K562 (cell line): ENCODE data around the gene ARHGAP9. TPM values are rescaled to one million over a fixed set of nuclear protein-coding genes. Genes with fewer than 3 reads are reported as not detected.
A peak's percentile ranks its signal among the peaks of the same experiment; 100 is the strongest.

Source experiments
- ATAC-seq: fragments of 200-7000 bp; cut with Tn5 transposase; 3 replicates; pipeline ENCODE4 v1.9.1; 2020; ENCODE audit warnings: moderate library complexity
- BruUV-seq: library from RNA; stranded (reverse); fragments of 400-500 nt; replicated peaks from 2 replicates; lab custom pipeline; 2021; lab: Mats Ljungman, UMichigan
- CTCF ChIA-PET: fragments of 300-600 bp; formaldehyde crosslinking; extraction: SDS; loops from one replicate; lab custom pipeline; 2021; ENCODE audit warnings: low intra/inter-chr PET ratio; lab: Yijun Ruan, JAX
- POLR2A ChIA-PET: fragments of 300-600, 350-650 bp; sonication (Branson Sonifier 250); formaldehyde crosslinking; extraction: SDS; loops from one replicate; lab custom pipeline; 2021; ENCODE audit warnings: antibody characterized with exemption, inconsistent platforms; lab: Yijun Ruan, JAX
- DNase-seq, 4 experiments: peaks; one replicate each; pipeline versions ENCODE4 v3.0.0 to v3.0.0-alpha.2; 2011 to 2018; ENCODE audit warnings: low spot score in 3 of 4, mixed read lengths in 3 of 4; ENCODE audit errors: extremely low read depth in 1 of 4
- FAIRE-seq: peaks from 2 replicates; lab custom pipeline; 2011; peaks lifted over from hg19 to GRCh38; lab: Jason Lieb, UNC
- H2AFZ ChIP-seq: 2 replicates; pipeline ENCODE4 v1.6.0; 2011; ENCODE audit warnings: low read depth, low read length, control low read depth, inconsistent platforms
- H3K27ac ChIP-seq: fragments of 200-600 bp; 3 replicates; pipeline ENCODE4 v1.8.0; 2011; ENCODE audit warnings: low read depth, mild to moderate bottlenecking, control low read depth, inconsistent platforms, low read length, moderate library complexity, mixed read lengths; ENCODE audit errors: extremely low read depth
- H3K27me3 ChIP-seq, 2 experiments: fragments of 300-600 bp in 1 of 2; 2 replicates in 1 of 2; 3 replicates in 1 of 2; pipeline versions ENCODE4 v1.6.0 to v1.8.0; 2011; ENCODE audit warnings: inconsistent platforms in 2 of 2, low read length in 2 of 2, mild to moderate bottlenecking in 1 of 2, mixed read lengths in 1 of 2, moderate library complexity in 1 of 2; ENCODE audit not compliant: control insufficient read depth in 2 of 2, insufficient read depth in 2 of 2
- H3K36me3 ChIP-seq: fragments of 300-600 bp; 3 replicates; pipeline ENCODE4 v1.8.0; 2011; ENCODE audit warnings: mild to moderate bottlenecking, low read length, inconsistent platforms; ENCODE audit not compliant: control insufficient read depth, insufficient read depth
- H3K4me1 ChIP-seq, 2 experiments: fragments of 200-600 bp in 1 of 2; replicated peaks in 1 of 2; 2 replicates in 1 of 2; 3 replicates in 1 of 2; pipeline versions ENCODE4 v1.5.1 to v1.8.0; 2011; ENCODE audit warnings: inconsistent platforms in 2 of 2, low read length in 2 of 2, mild to moderate bottlenecking in 1 of 2, mixed read lengths in 1 of 2, moderate library complexity in 1 of 2; ENCODE audit not compliant: control insufficient read depth in 2 of 2, insufficient read depth in 2 of 2
- H3K4me2 ChIP-seq: 2 replicates; pipeline ENCODE4 v1.6.1; 2011; ENCODE audit warnings: low read length, control low read depth, inconsistent platforms, mixed read lengths; ENCODE audit not compliant: insufficient read depth
- H3K4me3 ChIP-seq: fragments of 200-600 bp; sonication (generic), shearing (Covaris generic); 2 replicates; pipeline ENCODE4 v1.5.1; 2016; ENCODE audit warnings: control low read depth, inconsistent platforms
- H3K79me2 ChIP-seq: fragments of 200-600 bp; 3 replicates; pipeline ENCODE4 v1.8.0; 2011; ENCODE audit warnings: low read length, inconsistent platforms; ENCODE audit not compliant: control insufficient read depth, insufficient read depth
- H3K9ac ChIP-seq, 2 experiments: 2 replicates each; pipeline versions ENCODE4 v1.6.0 to v1.6.1; 2011; ENCODE audit warnings: low read depth in 2 of 2, low read length in 2 of 2, control low read depth in 1 of 2, inconsistent platforms in 1 of 2, mild to moderate bottlenecking in 1 of 2, mixed read lengths in 1 of 2; ENCODE audit not compliant: insufficient read depth in 1 of 2
- H3K9me1 ChIP-seq: one replicate; pipeline ENCODE4 v1.6.0; 2011; ENCODE audit warnings: inconsistent platforms, mild to moderate bottlenecking, low read length, moderate library complexity; ENCODE audit not compliant: control insufficient read depth, insufficient read depth
- H3K9me3 ChIP-seq: replicated peaks from 2 replicates; pipeline ENCODE4 v1.5.1; 2011; ENCODE audit warnings: low read depth, low read length, inconsistent platforms; ENCODE audit not compliant: control insufficient read depth, insufficient read depth
- H4K20me1 ChIP-seq: replicated peaks from 2 replicates; pipeline ENCODE4 v1.6.1; 2011; ENCODE audit warnings: low read length, inconsistent platforms, mixed read lengths; ENCODE audit not compliant: control insufficient read depth, insufficient read depth
- ESRRB ChIP-seq: fragments of 250-450 bp; sonication (Bioruptor Pico); IDR thresholded peaks from 2 replicates; pipeline ENCODE4 v1.5.0; 2020; ENCODE audit warnings: mild to moderate bottlenecking, moderate library complexity, borderline replicate concordance
- HES1 ChIP-seq: fragments of 450-650 bp; IDR thresholded peaks from 2 replicates; pipeline ENCODE4 v1.6.1; 2016; ENCODE audit warnings: low read depth, mild to moderate bottlenecking, moderate library complexity
- POLR2AphosphoS5 ChIP-seq: IDR thresholded peaks from 2 replicates; pipeline ENCODE4 v1.6.1; 2011; ENCODE audit warnings: mild to moderate bottlenecking, low read depth, low read length, moderate library complexity; ENCODE audit not compliant: control insufficient read depth, insufficient read depth
- PPARD ChIP-seq: fragments of 250-450 bp; sonication (Bioruptor Pico); IDR thresholded peaks from 2 replicates; pipeline ENCODE4 v1.8.0; 2022; ENCODE audit warnings: inconsistent platforms, mild to moderate bottlenecking, moderate library complexity
- SMARCC2 ChIP-seq: fragments of 450-650 bp; IDR thresholded peaks from 2 replicates; pipeline ENCODE4 v1.6.1; 2017; ENCODE audit warnings: antibody characterized with exemption, moderate library complexity, mild to moderate bottlenecking, low read depth
- ZNF280A ChIP-seq: fragments of 450-650 bp; IDR thresholded peaks from 2 replicates; pipeline ENCODE4 v1.6.1; 2018; ENCODE audit warnings: mild to moderate bottlenecking, low read depth; ENCODE audit not compliant: partially characterized antibody
- ZNF707 ChIP-seq: fragments of 250-450 bp; sonication (Bioruptor Pico); conservative IDR thresholded peaks from 2 replicates; pipeline ENCODE4 v1.8.0; 2022; ENCODE audit warnings: inconsistent platforms, mild to moderate bottlenecking, moderate library complexity
- WGBS: fragments of 100-300 bp; shearing (Covaris generic); methylation state at CpG from one replicate; pipeline ENCODE4 v1.1.6; 2016; ENCODE audit warnings: low coverage, mixed read lengths; ENCODE audit not compliant: insufficient coverage; ENCODE audit errors: missing lambda C conversion rate; 5-methylcytosine and 5-hydroxymethylcytosine counted together
- in situ Hi-C: fragments of 300-500 bp; cut with MboI; formaldehyde crosslinking; loops from 4 replicates; pipeline ENCODE4 v1.15.0; 2018; ENCODE audit warnings: inconsistent platforms, mixed read lengths
- intact Hi-C: fragments of 100-400 bp; cut with micrococcal nuclease; formaldehyde crosslinking; loops from 2 replicates; pipeline ENCODE4 v1.14.2; 2022
- polyA plus RNA-seq, 8 experiments: library from polyadenylated mRNA; depleted of rRNA in 4 of 8; stranded (reverse) in 5 of 8; unstranded in 3 of 8; fragments of >200 nt; fragmentation: Nextera tagmentation in 2 of 8; fragmentation: Illumina TruSeq in 1 of 8; extraction: Ambion mirVana in 2 of 8; extraction: Trizol in 1 of 8; gene quantifications; 2 replicates each; pipeline versions ENCODE4 v1.2.1 to v1.2.3, GENCODE V29; 2011 to 2014; ENCODE audit warnings: inconsistent platforms in 1 of 8, missing spikeins in 1 of 8
- total RNA-seq, 7 experiments: library from RNA; depleted of rRNA in 6 of 7; stranded (reverse); fragments of >200 nt in 6 of 7; fragmentation: Illumina TruSeq in 2 of 7; extraction: Trizol in 2 of 7; gene quantifications; 2 replicates each; pipeline versions ENCODE4 v1.2.1 to v1.2.3, GENCODE V29; 2011 to 2021; ENCODE audit warnings: low replicate concordance in 1 of 7

The ARHGAP9 gene
- total and polyA plus RNA-seq, 9 of the 15 experiments (the other 6 are each of a cell fraction or from before 2014, with no cell fraction given): 1.5 to 10.2 (median 5.1) TPM

- Histone ChIP-seq H3K36me3 (peaks cover 1% of the 10 kb centered on the region; the same call in 1 of the 3 replicates), H3K4me1 (peaks cover 10 to 19% of the 10 kb centered on the region in 2 experiments), H3K27ac (no peak overlapping the region), H3K27me3 (no peaks in the 10 kb centered on the region), H3K79me2 (peaks cover 7% of the 10 kb centered on the region), H3K4me2 (no peak overlapping the region), H2AFZ (peak overlapping the region; percentile 10; the same call in 1 of the 2 replicates), H3K9me1 (peaks cover 3% of the 10 kb centered on the region), H3K9ac (no peak overlapping the region), H4K20me1 (no peaks in the 10 kb centered on the region), H3K9me3 (no peaks in the 10 kb centered on the region), H3K4me3 (no peak overlapping the region)
- TF ChIP-seq HES1 (no peak), PPARD (no peak), SMARCC2 (no peak), POLR2AphosphoS5 (no peak), ZNF707 (no peak), ZNF280A (no peak), ESRRB (CRISPR knock-in tag) (no peak)
- 33% methylated on average over 5 of the region's 5 CpGs for WGBS
- ATAC-seq (no peak), FAIRE-seq (no peak), DNase-seq (no peak)
- in situ Hi-C loops: no loop called here
- intact Hi-C loops: no loop called here
- POLR2A ChIA-PET: no interaction called here
- CTCF ChIA-PET: no interaction called here
- no TSS peak for BruUV-seq
These were observed 3.8 kb upstream of the ARHGAP9 start for GRCh38 chr12:57483466-57483865.
